Measurements from ENCODE around the gene AGR2.

Gene AGR2

DNA sequence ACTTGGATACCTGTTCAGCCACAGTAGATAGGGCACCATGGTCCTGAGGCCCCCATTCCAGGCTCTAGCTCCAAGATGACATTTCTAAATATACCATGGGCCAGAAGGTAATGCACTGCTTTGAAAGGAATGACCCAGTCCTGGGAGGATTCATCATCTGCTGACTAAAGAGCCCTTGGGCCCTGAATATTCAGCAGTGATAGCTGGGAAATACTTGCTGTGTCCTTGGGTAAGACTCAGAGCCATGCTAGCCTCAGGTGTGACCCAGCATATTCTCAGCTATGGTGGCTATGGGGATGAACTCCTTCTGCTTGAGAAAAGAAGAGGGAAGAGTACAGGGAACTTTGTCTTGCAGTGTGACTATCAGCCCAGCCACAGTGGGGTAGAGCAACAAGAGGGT lies 21.3 kb upstream of the AGR2 start:
- Histone ChIP-seq H3K9me2 (ENCODE audit: low read depth, low read length) (no peaks in the 10 kb centered on the region), H3K9me3 (ENCODE audit: low read length) (no peaks in the 10 kb centered on the region), H3K4me1 (ENCODE audit: insufficient read depth, low read length, severe bottlenecking) (no peaks in the 10 kb centered on the region), H3K36me3 (ENCODE audit: insufficient read depth, low read length) (no peaks in the 10 kb centered on the region), H3K4me2 (ENCODE audit: low read length) (no peak overlapping the region), H3K4me3 (ENCODE audit: low read depth, low read length, poor library complexity, severe bottlenecking) (no peak overlapping the region), H3F3A (ENCODE audit: insufficient read depth, low read length) (no peaks in the 10 kb centered on the region), H3K9ac (ENCODE audit: low read length) (no peak overlapping the region), H3K27ac (ENCODE audit: low read depth, low read length, poor library complexity, severe bottlenecking) (no peak overlapping the region), H3K27me3 (ENCODE audit: insufficient read depth, low read length) (no peaks in the 10 kb centered on the region), H3K79me2 (ENCODE audit: insufficient read depth, low read length) (no peaks in the 10 kb centered on the region), H2AFZ (ENCODE audit: low read length) (no peak overlapping the region), H4K20me1 (ENCODE audit: insufficient read depth, low read length) (no peaks in the 10 kb centered on the region)
- TF ChIP-seq CTCF (IDR thresholded peaks at IDR 0.05; ENCODE audit: low read length) = no peak
- TF ChIP-seq EZH2 (IDR thresholded peaks at IDR 0.05; ENCODE audit: borderline replicate concordance, low read length) = no peak

DNA sequence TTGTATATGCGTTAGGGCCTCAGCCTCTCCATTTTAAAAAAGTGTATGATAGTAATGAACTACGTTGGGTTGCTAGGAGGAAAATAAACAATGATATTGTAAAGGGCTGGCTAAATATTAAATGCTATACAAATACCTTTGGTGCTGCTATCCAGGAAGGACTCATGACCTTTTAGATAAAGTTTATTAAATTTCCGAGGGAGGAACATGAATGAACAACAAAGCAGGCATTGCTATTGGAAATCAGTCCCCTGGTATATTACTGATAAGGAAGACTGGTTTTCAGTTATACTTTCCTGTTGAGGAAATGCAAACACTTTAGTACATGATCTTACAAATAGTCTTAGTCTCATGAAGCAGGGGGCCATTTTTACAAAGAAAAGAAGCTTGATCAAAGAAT lies 17.2 kb upstream of the AGR2 start:
- peaks cover 16% of the 10 kb centered on the region for H3K4me1 ChIP-seq (ENCODE audit: insufficient read depth, low read length, severe bottlenecking)
- no peak overlapping the region for H3K4me3 ChIP-seq (ENCODE audit: low read depth, low read length, poor library complexity, severe bottlenecking)
- no peaks in the 10 kb centered on the region for H3F3A ChIP-seq (ENCODE audit: insufficient read depth, low read length)
- H2AFZ ChIP-seq (ENCODE audit: low read length) = no peak overlapping the region
- H3K36me3 ChIP-seq (ENCODE audit: insufficient read depth, low read length) = no peaks in the 10 kb centered on the region
- no peak for TF ChIP-seq EZH2 (IDR thresholded peaks at IDR 0.05; ENCODE audit: borderline replicate concordance, low read length)
- no peak for TF ChIP-seq CTCF (IDR thresholded peaks at IDR 0.05; ENCODE audit: low read length)
- H3K9me3 ChIP-seq (ENCODE audit: low read length) = no peaks in the 10 kb centered on the region
- H3K9ac ChIP-seq (ENCODE audit: low read length) = no peak overlapping the region
- H3K9me2 ChIP-seq (ENCODE audit: low read depth, low read length) = no peaks in the 10 kb centered on the region
- H4K20me1 ChIP-seq (ENCODE audit: insufficient read depth, low read length) = no peaks in the 10 kb centered on the region
- H3K27ac ChIP-seq (ENCODE audit: low read depth, low read length, poor library complexity, severe bottlenecking) = no peak overlapping the region
- H3K79me2 ChIP-seq (ENCODE audit: insufficient read depth, low read length) = no peaks in the 10 kb centered on the region
- H3K4me2 ChIP-seq (ENCODE audit: low read length) = no peak overlapping the region
- no peaks in the 10 kb centered on the region for H3K27me3 ChIP-seq (ENCODE audit: insufficient read depth, low read length)

DNA sequence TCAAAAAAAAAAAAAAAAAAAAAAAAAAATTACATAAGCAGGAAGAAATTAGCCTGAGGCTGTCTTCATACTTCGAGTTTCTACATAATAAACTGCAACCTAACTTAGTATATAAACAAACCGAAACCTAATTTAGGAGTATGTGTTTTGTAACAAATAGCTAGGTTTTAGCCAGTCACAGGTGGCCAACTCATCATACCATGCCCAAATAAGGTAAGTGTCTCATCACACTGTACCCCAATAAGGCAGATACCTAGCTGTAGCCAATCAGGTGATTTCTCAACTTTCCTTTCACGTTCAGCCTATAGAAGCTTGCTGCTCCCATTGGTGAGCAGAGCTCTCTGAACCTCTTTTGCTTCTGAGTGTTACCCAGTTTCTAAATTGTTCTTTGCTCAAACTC lies 13.9 kb upstream of the AGR2 start:
- H3K36me3 ChIP-seq (ENCODE audit: insufficient read depth, low read length) = no peaks in the 10 kb centered on the region
- H3K9me3 ChIP-seq (ENCODE audit: low read length) = no peaks in the 10 kb centered on the region
- H3K4me1 ChIP-seq (ENCODE audit: insufficient read depth, low read length, severe bottlenecking) = peaks cover 22% of the 10 kb centered on the region
- no peak overlapping the region for H3K4me2 ChIP-seq (ENCODE audit: low read length)
- TF ChIP-seq EZH2 (IDR thresholded peaks at IDR 0.05; ENCODE audit: borderline replicate concordance, low read length) = no peak
- no peak for TF ChIP-seq CTCF (IDR thresholded peaks at IDR 0.05; ENCODE audit: low read length)
- H3K27me3 ChIP-seq (ENCODE audit: insufficient read depth, low read length) = no peaks in the 10 kb centered on the region
- H3K9me2 ChIP-seq (ENCODE audit: low read depth, low read length) = no peaks in the 10 kb centered on the region
- no peaks in the 10 kb centered on the region for H3F3A ChIP-seq (ENCODE audit: insufficient read depth, low read length)
- H3K4me3 ChIP-seq (ENCODE audit: low read depth, low read length, poor library complexity, severe bottlenecking) = no peak overlapping the region
- H2AFZ ChIP-seq (ENCODE audit: low read length) = no peak overlapping the region
- H3K9ac ChIP-seq (ENCODE audit: low read length) = no peak overlapping the region
- no peak overlapping the region for H3K27ac ChIP-seq (ENCODE audit: low read depth, low read length, poor library complexity, severe bottlenecking)
- no peaks in the 10 kb centered on the region for H4K20me1 ChIP-seq (ENCODE audit: insufficient read depth, low read length)
- H3K79me2 ChIP-seq (ENCODE audit: insufficient read depth, low read length) = no peaks in the 10 kb centered on the region
